ENCODE measurements around the gene NSD2. TPM values are rescaled to one million over a fixed set of nuclear protein-coding genes. Genes with fewer than 3 reads are reported as not detected.

The NSD2 gene
- total RNA-seq, 3 donors from 2014 or later = 82.8 to 114 (median 83.3) TPM

DNA sequence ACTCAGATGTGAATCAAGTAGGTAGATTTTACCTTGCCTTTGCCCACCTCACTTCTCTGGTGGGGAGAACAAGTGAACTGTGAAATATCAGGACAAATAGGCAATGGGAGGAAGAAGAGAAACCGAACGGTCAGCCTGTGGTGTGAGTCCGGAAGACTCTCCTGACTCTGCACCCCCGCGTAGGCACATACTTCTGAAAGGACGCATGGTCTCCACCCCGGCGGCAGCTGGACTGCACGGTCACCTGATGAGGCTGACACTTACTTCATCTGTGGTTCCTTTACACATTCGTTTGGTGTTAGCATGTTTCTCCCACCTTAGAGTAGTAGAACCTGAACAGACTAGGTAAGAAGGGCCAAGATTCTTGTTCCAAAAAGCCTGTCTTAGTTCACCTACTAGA lies 79.2 kb downstream of the NSD2 start:
- H3K36me3 ChIP-seq (ENCODE audit: low read depth) = no peaks in the 10 kb centered on the region
- TF ChIP-seq, protein P1, sequence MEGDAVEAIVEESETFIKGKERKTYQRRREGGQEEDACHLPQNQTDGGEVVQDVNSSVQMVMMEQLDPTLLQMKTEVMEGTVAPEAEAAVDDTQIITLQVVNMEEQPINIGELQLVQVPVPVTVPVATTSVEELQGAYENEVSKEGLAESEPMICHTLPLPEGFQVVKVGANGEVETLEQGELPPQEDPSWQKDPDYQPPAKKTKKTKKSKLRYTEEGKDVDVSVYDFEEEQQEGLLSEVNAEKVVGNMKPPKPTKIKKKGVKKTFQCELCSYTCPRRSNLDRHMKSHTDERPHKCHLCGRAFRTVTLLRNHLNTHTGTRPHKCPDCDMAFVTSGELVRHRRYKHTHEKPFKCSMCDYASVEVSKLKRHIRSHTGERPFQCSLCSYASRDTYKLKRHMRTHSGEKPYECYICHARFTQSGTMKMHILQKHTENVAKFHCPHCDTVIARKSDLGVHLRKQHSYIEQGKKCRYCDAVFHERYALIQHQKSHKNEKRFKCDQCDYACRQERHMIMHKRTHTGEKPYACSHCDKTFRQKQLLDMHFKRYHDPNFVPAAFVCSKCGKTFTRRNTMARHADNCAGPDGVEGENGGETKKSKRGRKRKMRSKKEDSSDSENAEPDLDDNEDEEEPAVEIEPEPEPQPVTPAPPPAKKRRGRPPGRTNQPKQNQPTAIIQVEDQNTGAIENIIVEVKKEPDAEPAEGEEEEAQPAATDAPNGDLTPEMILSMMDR (IDR thresholded peaks at IDR 0.05) = no peak

DNA sequence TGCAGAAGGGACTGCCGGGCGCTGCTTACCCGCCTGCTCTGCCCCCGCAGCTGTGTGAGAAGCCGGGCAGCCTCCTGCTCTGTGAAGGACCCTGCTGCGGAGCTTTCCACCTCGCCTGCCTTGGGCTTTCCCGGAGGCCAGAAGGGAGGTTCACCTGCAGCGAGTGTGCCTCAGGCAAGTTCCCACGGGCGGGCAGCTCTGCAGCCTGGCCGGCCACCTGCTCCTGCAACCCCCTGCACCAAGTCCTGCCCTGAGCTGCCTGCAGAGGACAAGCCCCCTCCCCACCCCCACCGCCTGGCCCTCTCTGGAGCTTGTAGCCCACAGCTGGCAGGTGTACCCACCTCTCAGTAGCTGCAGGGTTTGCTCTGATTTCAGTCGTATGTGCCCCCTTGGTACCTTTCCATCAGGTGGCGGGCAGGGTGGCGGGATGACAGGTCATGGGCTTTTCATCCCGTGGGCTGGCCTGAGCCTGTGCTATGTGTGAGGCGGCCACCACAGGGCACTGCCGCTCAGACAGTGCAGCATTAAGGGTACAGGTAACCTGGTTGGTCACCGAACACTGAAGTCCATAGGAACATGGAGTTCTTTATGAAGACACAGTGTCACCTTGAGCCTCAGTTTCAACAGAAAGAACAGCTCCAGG lies 81.0 kb downstream of the NSD2 start:
- TF ChIP-seq, protein P1 (IDR thresholded peaks at IDR 0.05) = no peak
- Histone ChIP-seq H3K36me3 (ENCODE audit: low read depth) (no peaks in the 10 kb centered on the region), H3K4me1 (ENCODE audit: low read depth) (no peaks in the 10 kb centered on the region), H3K9me3 (no peaks in the 10 kb centered on the region), H3K4me3 (no peak overlapping the region)
- intact Hi-C loops (cut with DNase I, micrococcal nuclease) = no loop called here
- no peak for DNase-seq
- no peak for ATAC-seq

More for the DNA sequence above, 79.2 kb downstream of the NSD2 start:
- DNase-seq (no peak), ATAC-seq (no peak)
- intact Hi-C loops (cut with DNase I, micrococcal nuclease) = no loop called here
- Histone ChIP-seq H3K9me3 (no peaks in the 10 kb centered on the region), H3K4me1 (ENCODE audit: low read depth) (no peaks in the 10 kb centered on the region), H3K4me3 (no peak overlapping the region)

GRCh38 chr4:1952719-1953118 lies 81.5 kb downstream of the NSD2 start:
- peak; percentile 17 for ATAC-seq
- no peaks in the 10 kb centered on the region for H3K4me1 ChIP-seq (ENCODE audit: low read depth)
- intact Hi-C loops (cut with DNase I, micrococcal nuclease) = no loop called here
- no peaks in the 10 kb centered on the region for H3K36me3 ChIP-seq (ENCODE audit: low read depth)
- no peak for DNase-seq
- no peaks in the 10 kb centered on the region for H3K9me3 ChIP-seq
- H3K4me3 ChIP-seq = no peak overlapping the region
- TF ChIP-seq, protein P1 (IDR thresholded peaks at IDR 0.05) = no peak

DNA sequence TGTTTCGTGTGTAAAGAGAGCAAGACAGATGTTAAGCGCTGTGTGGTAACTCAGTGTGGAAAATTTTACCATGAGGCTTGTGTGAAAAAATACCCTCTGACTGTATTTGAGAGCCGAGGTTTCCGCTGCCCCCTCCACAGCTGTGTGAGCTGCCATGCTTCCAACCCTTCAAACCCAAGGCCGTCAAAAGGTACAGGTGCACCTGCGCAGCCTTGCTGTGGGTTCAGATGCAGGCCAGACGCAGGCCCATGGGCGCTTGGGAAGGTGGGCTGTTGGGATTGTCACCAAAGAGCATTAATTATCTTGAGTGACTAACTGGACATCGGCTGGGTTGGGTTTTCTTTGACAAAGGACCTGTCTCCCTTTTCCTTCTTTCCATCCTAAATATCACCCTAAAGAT lies 82.1 kb downstream of the NSD2 start:
- H3K4me1 ChIP-seq (ENCODE audit: low read depth) = no peaks in the 10 kb centered on the region
- no peak overlapping the region for H3K4me3 ChIP-seq
- TF ChIP-seq, protein P1 (IDR thresholded peaks at IDR 0.05) = no peak
- intact Hi-C loops (cut with DNase I, micrococcal nuclease) = no loop called here
- no peaks in the 10 kb centered on the region for H3K36me3 ChIP-seq (ENCODE audit: low read depth)
- H3K9me3 ChIP-seq = no peaks in the 10 kb centered on the region
- ATAC-seq = no peak
- DNase-seq = no peak

DNA sequence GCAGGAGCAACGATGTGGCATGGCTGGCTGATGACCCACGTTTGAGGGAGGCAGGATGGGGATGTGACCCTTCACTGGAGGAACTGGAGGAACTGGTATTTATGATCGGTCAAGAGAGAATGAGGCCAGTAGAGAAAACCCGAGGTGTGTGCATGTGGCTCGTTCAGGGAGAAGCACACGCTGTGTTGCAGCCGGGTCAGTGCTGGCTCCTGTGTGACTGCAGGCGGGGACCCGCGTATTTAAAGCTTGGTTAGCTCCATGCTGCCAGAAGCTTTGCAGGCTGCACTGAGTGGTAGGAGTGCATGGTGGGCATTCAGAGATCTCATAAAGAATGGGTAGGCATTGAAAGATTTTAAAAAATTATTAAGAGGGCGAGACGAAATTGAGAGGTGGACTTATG lies 85.4 kb downstream of the NSD2 start:
- Histone ChIP-seq H3K36me3 (ENCODE audit: low read depth) (peaks cover 3% of the 10 kb centered on the region), H3K4me3 (no peak overlapping the region), H3K9me3 (no peaks in the 10 kb centered on the region), H3K4me1 (ENCODE audit: low read depth) (no peaks in the 10 kb centered on the region)
- intact Hi-C loops (cut with DNase I, micrococcal nuclease) = no loop called here
- DNase-seq = no peak
- TF ChIP-seq, protein P1 (IDR thresholded peaks at IDR 0.05) = no peak
- no peak for ATAC-seq

All from mucosa of descending colon (tissue), 3 donors.